HUES48 (cell line): Measurements from ENCODE around the gene CALU.

Experiments used
- H3K27ac ChIP-seq: one replicate; pipeline ENCODE4 v1.7.0; 2013; ENCODE audit warnings: low read depth, low read length, inconsistent platforms
- H3K27me3 ChIP-seq: 2 replicates; pipeline ENCODE4 v1.6.1; 2013; ENCODE audit warnings: mild to moderate bottlenecking, low read length; ENCODE audit not compliant: control insufficient read depth, insufficient read depth
- H3K36me3 ChIP-seq: 2 replicates; pipeline ENCODE4 v1.6.1; 2013; ENCODE audit warnings: low read length; ENCODE audit not compliant: control insufficient read depth, insufficient read depth
- H3K4me1 ChIP-seq: 2 replicates; pipeline ENCODE4 v1.6.1; 2013; ENCODE audit warnings: mild to moderate bottlenecking, low read length; ENCODE audit not compliant: control insufficient read depth, insufficient read depth
- H3K4me3 ChIP-seq: 2 replicates; pipeline ENCODE4 v1.5.1; 2013; ENCODE audit warnings: mild to moderate bottlenecking, low read depth, low read length
- H3K9ac ChIP-seq: 2 replicates; pipeline ENCODE4 v1.6.1; 2013; ENCODE audit warnings: mild to moderate bottlenecking, low read depth, low read length, moderate library complexity
- H3K9me3 ChIP-seq: 2 replicates; pipeline ENCODE4 v1.6.1; 2013; ENCODE audit warnings: low read length; ENCODE audit not compliant: control insufficient read depth, insufficient read depth

Gene CALU

DNA sequence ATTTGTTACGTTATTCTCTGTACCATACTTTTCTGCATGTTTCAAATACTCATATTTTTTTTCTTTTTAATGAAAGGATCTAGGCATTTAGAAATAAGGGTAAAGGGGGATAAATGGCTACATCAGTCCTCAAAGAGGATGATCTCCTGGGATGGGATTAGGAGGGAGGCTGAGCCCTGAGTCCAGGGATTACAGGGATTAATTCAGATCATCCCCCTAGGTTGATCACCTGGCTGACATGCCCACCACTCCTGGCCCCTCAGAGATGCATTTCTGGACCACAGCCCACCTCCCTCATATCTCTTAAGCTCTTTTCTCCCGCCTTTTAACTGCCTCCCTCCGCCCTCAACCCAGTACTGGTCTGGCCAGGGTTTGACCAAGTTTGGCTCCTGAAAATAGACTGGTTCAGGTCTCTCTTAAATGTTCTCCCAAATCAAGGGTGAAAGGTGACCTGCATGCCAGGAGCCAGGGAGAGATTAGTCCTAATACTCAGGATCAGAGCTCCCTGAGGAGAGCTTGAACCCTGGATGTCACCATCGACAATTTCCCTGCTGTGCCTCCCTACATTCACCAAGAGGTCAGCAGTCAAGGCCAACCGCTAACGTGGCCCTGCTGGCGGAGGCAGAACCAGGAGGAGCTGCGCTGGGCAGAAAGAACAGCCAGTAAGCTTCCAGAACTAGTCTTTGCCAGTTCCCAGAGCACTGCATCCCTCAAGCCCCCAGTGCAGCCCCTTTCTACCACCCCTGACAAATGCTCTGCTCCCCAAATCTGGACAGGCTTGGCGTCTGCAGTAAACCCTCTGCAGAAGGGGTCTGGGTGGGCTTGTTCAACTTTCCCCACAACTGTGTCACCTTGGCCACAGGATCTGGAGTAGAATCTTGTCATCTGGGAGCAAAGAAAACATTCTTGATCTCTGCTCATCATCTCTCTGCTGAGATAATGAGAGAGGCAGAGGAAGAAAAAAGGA is 49.6 kb downstream of the CALU start:
- H3K4me3 ChIP-seq, result no peak overlapping the region
- H3K36me3 ChIP-seq, result peaks cover 4% of the 10 kb centered on the region; the same call in 1 of the 2 replicates
- no peak overlapping the region for H3K9ac ChIP-seq
- H3K4me1 ChIP-seq, result peaks cover 10% of the 10 kb centered on the region
- H3K9me3 ChIP-seq, result no peaks in the 10 kb centered on the region
- no peak overlapping the region for H3K27ac ChIP-seq
- H3K27me3 ChIP-seq, result peaks cover 4% of the 10 kb centered on the region; the same call in 1 of the 2 replicates

GRCh38 chr7:128790315-128791041 is 51.3 kb downstream of the CALU start:
- no peak overlapping the region for H3K9ac ChIP-seq
- H3K4me1 ChIP-seq, result peaks cover 10% of the 10 kb centered on the region
- H3K36me3 ChIP-seq, result peaks cover 15% of the 10 kb centered on the region
- no peaks in the 10 kb centered on the region for H3K9me3 ChIP-seq
- peak overlapping the region; percentile 92 for H3K4me3 ChIP-seq
- peaks cover 4% of the 10 kb centered on the region; the same call in 1 of the 2 replicates for H3K27me3 ChIP-seq
- H3K27ac ChIP-seq, result peak overlapping the region; percentile 28

GRCh38 chr7:128791121-128791971 is 52.2 kb downstream of the CALU start, which contains the start of gene CCDC136:
Gene CCDC136 (plus strand): TSS chr7:128791968. CDS start chr7:128792412, 444 bp downstream.
- peaks cover 4% of the 10 kb centered on the region; the same call in 1 of the 2 replicates for H3K27me3 ChIP-seq
- peaks cover 21% of the 10 kb centered on the region for H3K36me3 ChIP-seq
- H3K4me1 ChIP-seq, result peaks cover 10% of the 10 kb centered on the region
- H3K27ac ChIP-seq, result peak within 1 kb of the TSS; percentile 28
- peak within 1 kb of the TSS; percentile 92 for H3K4me3 ChIP-seq
- no peaks in the 10 kb centered on the region for H3K9me3 ChIP-seq
- H3K9ac ChIP-seq, result no peak within 1 kb of the TSS

DNA sequence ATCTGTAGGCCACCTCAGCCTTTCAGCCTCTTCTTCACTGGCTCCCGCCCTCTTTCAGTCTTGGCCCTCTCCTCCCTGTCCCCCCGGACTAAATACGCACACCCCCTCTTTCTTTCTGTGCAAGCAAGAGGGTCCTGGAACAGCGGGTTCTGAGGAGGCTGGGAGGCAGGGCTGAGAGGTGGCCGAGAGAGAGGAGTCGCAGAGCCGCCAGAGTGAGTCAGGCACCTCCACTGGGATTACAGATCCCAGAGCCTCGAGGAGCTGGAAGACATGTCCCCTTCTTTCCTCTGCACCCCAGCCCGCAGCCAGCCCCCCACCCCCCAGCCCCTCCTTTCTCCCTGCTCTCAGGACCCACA is 52.8 kb downstream of the CALU start:
- H3K9ac ChIP-seq, result no peak overlapping the region
- H3K4me3 ChIP-seq, result peak overlapping the region; percentile 92
- H3K27me3 ChIP-seq, result peaks cover 4% of the 10 kb centered on the region; the same call in 1 of the 2 replicates
- no peaks in the 10 kb centered on the region for H3K9me3 ChIP-seq
- H3K36me3 ChIP-seq, result peaks cover 23% of the 10 kb centered on the region
- no peak overlapping the region for H3K27ac ChIP-seq
- peaks cover 10% of the 10 kb centered on the region for H3K4me1 ChIP-seq

DNA sequence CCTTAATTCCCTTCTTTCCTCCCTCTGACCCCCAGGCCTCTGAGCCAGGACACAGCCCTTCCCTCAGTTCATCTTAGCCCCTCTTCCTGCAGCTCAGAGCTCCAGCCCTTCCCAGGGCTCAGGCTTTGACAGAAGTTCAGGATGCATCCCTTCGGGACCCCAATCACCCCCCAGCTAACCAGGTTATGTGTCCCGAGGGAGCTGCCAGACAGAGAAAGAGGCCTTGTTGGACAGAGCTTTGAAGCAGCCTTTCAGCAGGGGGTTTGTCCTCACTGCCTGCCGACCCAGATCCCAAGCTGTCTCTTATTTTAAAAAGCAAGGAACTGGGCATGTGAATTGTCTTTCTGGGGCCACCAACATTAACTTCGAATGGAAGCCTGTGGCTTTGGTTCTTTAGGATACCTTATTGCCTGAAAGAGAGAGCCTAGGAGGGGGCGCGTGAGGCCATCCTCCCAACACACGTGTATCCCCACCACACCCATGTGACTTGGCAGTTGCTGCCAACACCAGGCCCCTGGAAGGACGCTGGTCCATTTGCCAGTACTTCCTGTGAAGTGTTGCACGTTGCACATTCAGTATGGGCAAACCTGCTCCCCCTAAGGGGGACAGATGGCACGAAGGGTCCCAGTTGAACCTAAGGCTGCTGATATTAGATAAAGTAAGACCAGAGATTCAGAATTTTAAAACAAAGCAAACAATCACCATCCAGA is 53.5 kb downstream of the CALU start:
- Histone ChIP-seq H3K9ac (no peak overlapping the region), H3K27me3 (peaks cover 4% of the 10 kb centered on the region; the same call in 1 of the 2 replicates), H3K27ac (no peak overlapping the region), H3K4me3 (peak overlapping the region; percentile 92; the same call in 1 of the 2 replicates), H3K36me3 (peaks cover 29% of the 10 kb centered on the region), H3K4me1 (peaks cover 10% of the 10 kb centered on the region), H3K9me3 (no peaks in the 10 kb centered on the region)

DNA sequence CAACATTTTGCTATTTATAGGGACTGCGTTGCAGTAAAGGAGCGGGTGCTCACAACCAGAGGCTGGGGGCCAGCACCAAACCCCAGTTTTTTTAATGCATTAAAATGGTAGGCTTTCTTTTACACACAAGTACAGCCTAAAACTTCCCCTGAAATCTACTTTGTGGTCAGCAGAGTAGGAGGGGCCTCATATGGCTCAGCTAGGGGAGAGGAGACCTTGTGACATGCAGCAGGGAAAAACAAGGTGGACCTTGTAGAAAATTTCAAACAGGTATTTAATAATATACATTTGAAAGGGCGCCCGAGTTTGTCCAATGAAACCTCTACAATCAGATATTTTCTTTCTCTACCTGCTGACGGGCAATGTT is 54.0 kb downstream of the CALU start:
- peaks cover 4% of the 10 kb centered on the region; the same call in 1 of the 2 replicates for H3K27me3 ChIP-seq
- no peaks in the 10 kb centered on the region for H3K9me3 ChIP-seq
- H3K4me1 ChIP-seq, result peaks cover 10% of the 10 kb centered on the region
- H3K36me3 ChIP-seq, result peaks cover 29% of the 10 kb centered on the region
- H3K4me3 ChIP-seq, result no peak overlapping the region
- H3K27ac ChIP-seq, result no peak overlapping the region
- no peak overlapping the region for H3K9ac ChIP-seq

DNA sequence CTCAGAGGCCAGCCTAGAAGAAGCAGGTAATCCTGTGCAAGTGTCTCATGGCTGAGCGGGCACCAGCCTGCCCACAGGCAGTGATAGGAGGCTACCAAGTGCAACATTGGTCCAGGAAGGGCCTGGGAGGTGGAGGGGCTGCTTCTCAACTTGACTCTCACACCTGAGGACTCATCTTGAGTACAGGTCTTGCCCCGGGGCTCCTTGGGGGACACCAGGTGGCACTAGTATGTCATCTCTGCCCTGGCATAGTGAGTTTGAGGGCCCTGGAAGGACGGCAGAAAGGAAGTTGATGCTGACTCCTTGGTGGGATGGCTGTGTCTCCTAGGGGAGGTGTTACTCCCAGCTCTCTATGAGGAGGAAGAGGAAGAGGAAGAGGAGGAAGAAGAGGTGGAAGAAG is 54.9 kb downstream of the CALU start:
- Histone ChIP-seq H3K9me3 (no peaks in the 10 kb centered on the region), H3K4me1 (peaks cover 10% of the 10 kb centered on the region), H3K27ac (no peak overlapping the region), H3K27me3 (no peaks in the 10 kb centered on the region; the same call in 1 of the 2 replicates), H3K36me3 (peaks cover 29% of the 10 kb centered on the region), H3K9ac (no peak overlapping the region), H3K4me3 (no peak overlapping the region)

GRCh38 chr7:128794436-128794835 is 55.3 kb downstream of the CALU start:
- H3K36me3 ChIP-seq, result peaks cover 30% of the 10 kb centered on the region
- H3K9me3 ChIP-seq, result no peaks in the 10 kb centered on the region
- H3K4me3 ChIP-seq, result no peak overlapping the region
- H3K27ac ChIP-seq, result no peak overlapping the region
- peaks cover 10% of the 10 kb centered on the region for H3K4me1 ChIP-seq
- no peak overlapping the region for H3K9ac ChIP-seq
- no peaks in the 10 kb centered on the region; the same call in 1 of the 2 replicates for H3K27me3 ChIP-seq

DNA sequence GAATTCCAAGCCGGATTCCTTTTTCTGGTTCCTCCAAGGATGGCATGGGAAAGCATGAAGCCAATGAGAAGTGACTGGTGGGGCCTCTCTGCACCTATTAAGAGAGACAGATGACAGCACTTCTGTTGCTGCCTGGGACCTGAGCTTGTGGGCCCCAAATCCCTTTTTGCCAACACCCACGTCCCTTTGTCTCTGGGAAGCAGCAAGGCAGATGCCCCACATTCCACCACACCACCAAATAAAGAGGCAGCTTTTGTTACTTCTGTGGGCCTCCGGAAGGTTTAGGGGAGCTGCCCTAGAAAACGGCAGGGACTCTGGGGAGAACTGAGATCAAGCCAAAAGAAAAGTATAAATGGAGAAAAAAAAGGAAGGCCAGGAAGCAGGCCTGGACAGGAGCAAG is 56.0 kb downstream of the CALU start:
- Histone ChIP-seq H3K27ac (no peak overlapping the region), H3K9ac (no peak overlapping the region), H3K4me3 (no peak overlapping the region), H3K27me3 (no peaks in the 10 kb centered on the region), H3K9me3 (no peaks in the 10 kb centered on the region), H3K4me1 (peaks cover 10% of the 10 kb centered on the region), H3K36me3 (peaks cover 32% of the 10 kb centered on the region)

DNA sequence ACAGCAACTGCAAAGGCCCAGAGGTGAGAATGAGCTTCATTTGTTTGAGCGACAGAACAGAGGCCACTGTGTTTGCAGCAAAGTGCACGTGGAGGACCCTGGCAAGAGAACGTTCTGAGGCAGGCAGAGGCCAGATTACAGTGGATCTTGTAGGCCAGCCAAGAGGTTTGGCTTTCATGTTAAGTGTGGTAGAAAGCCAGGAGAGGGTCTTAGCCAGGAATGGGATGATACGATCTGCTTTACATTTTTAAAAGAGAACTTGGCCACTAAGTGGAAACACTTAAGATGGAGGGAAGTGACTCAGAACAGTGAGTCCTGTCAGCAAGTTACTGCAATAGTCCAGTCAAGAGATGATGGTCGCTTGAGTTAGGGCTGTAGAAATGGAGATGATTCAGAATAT is 57.2 kb downstream of the CALU start:
- Histone ChIP-seq H3K4me1 (peaks cover 10% of the 10 kb centered on the region), H3K4me3 (no peak overlapping the region), H3K27ac (no peak overlapping the region), H3K9me3 (no peaks in the 10 kb centered on the region), H3K36me3 (peaks cover 38% of the 10 kb centered on the region), H3K9ac (no peak overlapping the region), H3K27me3 (no peaks in the 10 kb centered on the region)
